ENCODE data around the gene BABAM2. TPM values are rescaled to one million over a fixed set of nuclear protein-coding genes. Genes with fewer than 3 reads are reported as not detected.

Gene BABAM2
- 10 to 100 TPM; 34.4 to 44.9 (median 38.3) TPM for total RNA-seq

DNA sequence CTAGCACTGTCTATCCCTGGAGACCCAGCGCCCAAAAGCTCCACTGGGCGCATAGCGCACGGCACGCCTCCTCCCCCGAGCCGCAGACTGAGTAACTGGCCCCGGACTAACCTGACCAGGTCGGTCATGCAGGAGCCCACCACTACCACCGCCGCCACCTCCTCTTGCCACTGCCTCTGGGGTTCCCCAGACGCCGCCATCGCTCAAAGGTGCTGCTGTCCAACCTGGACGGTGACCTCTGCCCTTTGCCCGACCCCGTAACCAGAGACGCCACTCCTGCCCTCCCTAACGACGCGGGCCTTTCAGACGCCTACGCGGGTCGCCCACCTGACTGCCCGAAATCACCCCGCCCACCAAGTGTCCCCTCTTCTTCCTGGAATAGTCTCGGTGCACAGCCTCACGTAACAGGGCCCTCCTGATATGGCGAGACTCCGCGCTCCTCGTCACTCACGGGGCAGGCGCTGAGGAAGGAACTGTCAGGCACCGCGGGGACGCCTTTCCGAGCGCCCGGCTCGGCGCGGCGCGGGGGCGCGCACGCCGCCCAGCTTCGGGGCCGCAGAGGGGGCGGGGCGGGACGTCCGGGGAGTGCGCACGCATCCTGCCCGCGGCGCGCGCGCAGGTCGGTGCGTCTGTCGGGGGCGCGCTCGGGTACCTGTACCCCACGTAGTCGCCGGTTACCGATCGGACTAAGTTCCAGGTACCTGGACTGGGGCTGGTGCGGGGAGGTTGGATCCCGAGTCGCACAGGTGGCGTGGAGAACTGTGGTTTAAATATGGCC, at the start of gene BABAM2, which contains the start of gene RBKS:
Gene BABAM2 (plus strand): TSS at position 584 of the 778 bp plus-strand sequence. CDS start 3,828 bp downstream, outside the sequence.
Gene RBKS (minus strand): TSS at position 242 of the 778 bp plus-strand sequence. CDS start 42 bp downstream, at position 200.
- TF ChIP-seq, protein P1, sequence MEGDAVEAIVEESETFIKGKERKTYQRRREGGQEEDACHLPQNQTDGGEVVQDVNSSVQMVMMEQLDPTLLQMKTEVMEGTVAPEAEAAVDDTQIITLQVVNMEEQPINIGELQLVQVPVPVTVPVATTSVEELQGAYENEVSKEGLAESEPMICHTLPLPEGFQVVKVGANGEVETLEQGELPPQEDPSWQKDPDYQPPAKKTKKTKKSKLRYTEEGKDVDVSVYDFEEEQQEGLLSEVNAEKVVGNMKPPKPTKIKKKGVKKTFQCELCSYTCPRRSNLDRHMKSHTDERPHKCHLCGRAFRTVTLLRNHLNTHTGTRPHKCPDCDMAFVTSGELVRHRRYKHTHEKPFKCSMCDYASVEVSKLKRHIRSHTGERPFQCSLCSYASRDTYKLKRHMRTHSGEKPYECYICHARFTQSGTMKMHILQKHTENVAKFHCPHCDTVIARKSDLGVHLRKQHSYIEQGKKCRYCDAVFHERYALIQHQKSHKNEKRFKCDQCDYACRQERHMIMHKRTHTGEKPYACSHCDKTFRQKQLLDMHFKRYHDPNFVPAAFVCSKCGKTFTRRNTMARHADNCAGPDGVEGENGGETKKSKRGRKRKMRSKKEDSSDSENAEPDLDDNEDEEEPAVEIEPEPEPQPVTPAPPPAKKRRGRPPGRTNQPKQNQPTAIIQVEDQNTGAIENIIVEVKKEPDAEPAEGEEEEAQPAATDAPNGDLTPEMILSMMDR (IDR thresholded peaks at IDR 0.05; ENCODE audit: low read depth), result no peak

DNA sequence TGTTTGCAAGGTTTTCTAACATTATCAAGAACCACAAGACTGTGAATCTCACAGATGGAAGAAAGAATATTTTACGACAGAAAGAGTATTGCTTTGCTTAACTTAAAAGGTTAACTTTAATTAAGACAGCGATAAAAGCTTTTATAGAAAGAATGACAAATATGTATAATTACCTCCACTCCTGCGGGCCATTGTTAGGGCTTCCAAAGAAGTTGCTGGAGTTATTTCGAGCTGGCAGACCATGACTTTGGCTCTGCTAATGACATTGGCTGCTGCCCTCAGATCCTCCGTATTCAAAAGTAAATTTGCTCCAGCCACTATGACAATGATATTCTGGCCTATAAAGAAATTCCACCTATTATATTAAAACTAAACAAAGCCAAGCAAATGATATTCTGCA, 47.6 kb upstream of the BABAM2 start:
- TF ChIP-seq, protein P1 (IDR thresholded peaks at IDR 0.05; ENCODE audit: low read depth), result no peak

DNA sequence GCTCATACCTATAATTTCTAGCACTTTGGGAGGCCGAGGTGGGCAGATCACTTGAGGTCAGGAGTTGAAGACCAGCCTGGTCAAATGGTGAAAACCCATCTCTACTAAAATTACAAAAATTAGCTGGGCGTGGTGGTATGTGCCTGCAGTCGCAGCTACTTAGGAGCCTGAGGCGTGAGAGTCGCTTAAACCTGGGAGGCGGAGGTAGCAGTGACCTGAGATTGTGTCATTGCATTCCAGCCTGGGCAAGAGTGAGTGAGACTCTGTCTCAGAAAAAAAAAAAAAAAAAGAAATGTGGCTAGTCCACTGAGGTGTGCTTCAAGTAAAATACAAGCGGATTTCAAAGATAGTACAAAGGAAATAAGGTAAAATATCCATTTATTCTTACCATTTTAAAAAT, 46.5 kb upstream of the BABAM2 start:
- TF ChIP-seq, protein P1 (IDR thresholded peaks at IDR 0.05; ENCODE audit: low read depth), result no peak

DNA sequence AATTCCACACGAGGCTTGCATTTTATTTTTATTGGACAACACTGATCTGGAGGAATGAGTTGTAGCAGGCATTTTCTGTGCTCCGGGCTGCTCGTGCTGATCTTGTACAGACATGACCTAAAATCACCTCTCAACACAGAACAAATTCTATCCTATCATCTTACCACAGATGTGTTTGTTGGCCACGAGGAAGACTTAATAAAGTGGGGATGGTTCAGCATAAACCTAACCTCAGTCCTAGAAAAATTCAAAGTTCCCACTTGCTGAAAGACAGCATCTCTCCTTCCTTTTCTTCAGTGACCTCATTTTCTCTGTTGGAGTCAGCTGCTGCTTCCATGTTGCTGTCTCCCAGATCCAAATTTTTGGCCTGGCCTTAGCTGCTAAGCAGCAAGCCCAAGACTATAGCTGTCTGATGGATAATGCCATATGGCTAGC, 45.7 kb upstream of the BABAM2 start:
- TF ChIP-seq, protein P1 (IDR thresholded peaks at IDR 0.05; ENCODE audit: low read depth), result no peak

DNA sequence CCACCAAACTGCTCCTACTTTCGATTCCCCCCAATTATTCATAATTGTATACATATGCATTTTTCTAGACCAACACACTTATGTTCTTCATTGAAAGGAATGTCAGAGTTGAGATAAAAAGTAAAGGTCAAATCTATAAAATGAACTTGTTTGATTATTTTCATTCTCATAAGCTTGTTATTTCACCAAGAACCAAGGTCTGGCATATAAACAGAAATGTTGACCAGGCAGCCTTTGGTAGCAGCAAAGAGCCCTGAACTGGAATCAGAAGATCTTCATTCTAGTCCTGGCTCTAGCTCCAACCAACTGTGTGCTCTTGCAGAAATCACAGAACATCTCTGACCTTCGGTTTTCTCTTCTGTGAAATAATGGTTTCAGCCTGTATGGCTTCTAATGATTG, 43.2 kb upstream of the BABAM2 start:
- TF ChIP-seq, protein P1 (IDR thresholded peaks at IDR 0.05; ENCODE audit: low read depth), result no peak

DNA sequence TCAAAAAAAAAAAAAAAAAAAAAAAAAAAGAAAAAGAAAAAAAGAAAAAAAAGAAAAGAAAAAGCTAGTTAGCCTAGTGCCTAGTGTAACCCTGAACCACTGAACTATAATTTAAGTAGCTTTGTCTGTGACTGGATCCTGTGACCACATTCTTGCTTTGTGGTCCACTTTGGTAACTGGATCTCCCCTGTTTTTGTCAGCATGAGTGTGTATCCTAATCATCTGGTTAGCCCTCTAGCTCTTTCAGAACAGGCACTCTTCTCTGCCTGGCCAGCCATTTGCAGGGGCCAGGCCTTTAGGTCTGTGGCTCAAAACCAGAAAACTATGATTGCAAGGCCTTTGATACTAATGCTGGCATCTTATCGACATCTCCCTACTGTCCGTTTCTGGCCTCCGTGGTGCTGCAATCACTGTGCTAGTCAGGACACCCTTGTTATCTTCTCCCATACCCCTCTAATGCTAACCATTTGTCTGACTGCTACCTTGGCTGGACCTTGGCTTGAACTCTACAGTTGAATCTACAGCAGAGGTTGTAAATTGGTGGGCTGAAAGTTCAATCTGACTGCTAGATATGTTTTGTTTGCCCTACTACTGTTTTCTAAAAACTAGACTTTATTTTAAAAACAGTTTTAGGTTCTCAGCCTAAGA, 40.8 kb upstream of the BABAM2 start:
- TF ChIP-seq, protein P1 (IDR thresholded peaks at IDR 0.05; ENCODE audit: low read depth), result no peak

DNA sequence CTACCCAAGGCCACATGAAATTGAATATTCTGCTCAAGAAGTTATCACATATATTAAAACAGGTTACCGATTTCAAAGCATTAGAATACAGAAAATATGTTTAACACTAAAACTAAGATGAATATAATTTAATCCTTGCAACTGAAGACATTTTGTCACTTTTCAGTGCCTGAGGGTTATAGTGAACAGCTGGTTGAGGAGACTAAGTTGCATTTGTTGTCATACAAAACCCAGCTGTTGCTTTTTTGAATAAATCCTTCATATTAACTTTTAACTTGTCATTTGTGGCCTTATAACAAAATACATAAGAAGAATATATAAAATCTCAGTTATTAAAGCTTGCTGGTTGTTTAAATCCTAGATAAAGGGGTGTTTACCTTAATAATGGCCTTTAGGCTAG, 37.8 kb upstream of the BABAM2 start:
- TF ChIP-seq, protein P1 (IDR thresholded peaks at IDR 0.05; ENCODE audit: low read depth), result no peak
